Measurements from ENCODE around the gene ADARB2. TPM values are rescaled to one million over a fixed set of nuclear protein-coding genes. Genes with fewer than 3 reads are reported as not detected.

The ADARB2 gene
- total RNA-seq, 6 experiments from 2014 or later, result not detected

DNA sequence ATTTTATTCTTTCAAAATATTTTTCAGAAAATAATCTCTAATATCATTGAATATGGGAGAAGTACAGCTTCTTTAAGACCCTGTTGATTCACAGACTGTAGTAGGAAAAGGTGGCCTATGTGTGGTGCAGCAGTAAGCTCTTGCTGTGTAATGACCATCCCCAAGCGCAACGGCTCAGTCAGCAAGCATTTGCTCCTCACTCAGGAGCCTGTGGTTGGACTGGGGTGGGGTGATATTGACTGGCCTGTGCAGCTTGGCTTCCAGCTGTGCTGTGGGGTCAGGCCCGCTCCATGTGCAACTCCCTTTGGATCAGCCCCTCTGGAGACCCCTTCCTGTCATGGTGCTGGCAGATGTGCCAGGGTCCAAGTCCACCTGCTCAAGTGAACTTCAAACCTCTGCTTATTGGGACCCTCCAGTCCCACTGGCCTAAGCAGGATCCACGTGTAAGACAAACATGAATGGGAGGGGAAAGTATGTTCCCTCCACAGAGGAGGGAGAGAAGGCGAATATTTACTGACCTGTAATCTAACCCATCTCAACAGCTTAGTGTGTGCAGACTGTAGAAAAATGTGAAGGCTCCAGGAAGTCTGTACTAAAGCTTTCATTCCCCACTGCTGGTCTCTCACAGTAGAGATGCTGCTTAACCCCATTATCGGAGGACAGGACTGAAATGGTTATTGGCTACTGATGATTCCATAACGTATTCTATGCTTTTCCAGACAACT, 441.4 kb downstream of the ADARB2 start:
- peaks cover 45% of the 10 kb centered on the region for H3K9me3 Mint-ChIP-seq
- no peaks in the 10 kb centered on the region; the same call in 1 of the 2 replicates for H3K36me3 Mint-ChIP-seq (ENCODE audit: low read depth)
- no peak overlapping the region for H3K27ac Mint-ChIP-seq
- no peak for DNase-seq
- no peaks in the 10 kb centered on the region for H3K4me1 Mint-ChIP-seq (ENCODE audit: low read depth)
- H3K4me3 Mint-ChIP-seq, result no peak overlapping the region
- H3K27me3 Mint-ChIP-seq (ENCODE audit: insufficient read depth), result peaks cover 8% of the 10 kb centered on the region
- TF ChIP-seq, protein P1, sequence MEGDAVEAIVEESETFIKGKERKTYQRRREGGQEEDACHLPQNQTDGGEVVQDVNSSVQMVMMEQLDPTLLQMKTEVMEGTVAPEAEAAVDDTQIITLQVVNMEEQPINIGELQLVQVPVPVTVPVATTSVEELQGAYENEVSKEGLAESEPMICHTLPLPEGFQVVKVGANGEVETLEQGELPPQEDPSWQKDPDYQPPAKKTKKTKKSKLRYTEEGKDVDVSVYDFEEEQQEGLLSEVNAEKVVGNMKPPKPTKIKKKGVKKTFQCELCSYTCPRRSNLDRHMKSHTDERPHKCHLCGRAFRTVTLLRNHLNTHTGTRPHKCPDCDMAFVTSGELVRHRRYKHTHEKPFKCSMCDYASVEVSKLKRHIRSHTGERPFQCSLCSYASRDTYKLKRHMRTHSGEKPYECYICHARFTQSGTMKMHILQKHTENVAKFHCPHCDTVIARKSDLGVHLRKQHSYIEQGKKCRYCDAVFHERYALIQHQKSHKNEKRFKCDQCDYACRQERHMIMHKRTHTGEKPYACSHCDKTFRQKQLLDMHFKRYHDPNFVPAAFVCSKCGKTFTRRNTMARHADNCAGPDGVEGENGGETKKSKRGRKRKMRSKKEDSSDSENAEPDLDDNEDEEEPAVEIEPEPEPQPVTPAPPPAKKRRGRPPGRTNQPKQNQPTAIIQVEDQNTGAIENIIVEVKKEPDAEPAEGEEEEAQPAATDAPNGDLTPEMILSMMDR (IDR thresholded peaks at IDR 0.05), result no peak

DNA sequence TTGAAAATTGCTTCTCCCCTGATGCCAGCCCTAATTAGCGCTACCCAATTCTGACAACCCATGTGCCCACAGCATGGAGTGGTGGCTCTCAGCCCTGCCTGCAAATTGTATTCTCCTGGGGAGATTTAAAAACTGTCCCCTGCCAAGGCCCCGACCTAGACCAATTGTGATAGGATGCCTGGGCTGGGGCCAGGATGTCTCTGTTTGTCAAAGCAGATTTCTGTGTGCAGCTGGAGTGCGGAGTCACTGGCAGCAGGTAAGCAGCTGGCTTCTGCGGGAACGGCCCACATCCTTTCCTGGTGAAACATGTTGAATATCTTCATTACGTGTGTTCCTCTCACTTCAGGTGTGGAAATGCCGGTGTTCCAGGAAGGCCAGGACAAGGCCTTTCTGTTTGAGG, 442.6 kb downstream of the ADARB2 start:
- Mint-ChIP-seq H3K36me3 (ENCODE audit: low read depth) (no peaks in the 10 kb centered on the region; the same call in 1 of the 2 replicates), H3K27me3 (ENCODE audit: insufficient read depth) (peaks cover 8% of the 10 kb centered on the region), H3K27ac (no peak overlapping the region), H3K4me3 (no peak overlapping the region), H3K4me1 (ENCODE audit: low read depth) (no peaks in the 10 kb centered on the region), H3K9me3 (peaks cover 37% of the 10 kb centered on the region)
- DNase-seq, result no peak
- TF ChIP-seq, protein P1 (IDR thresholded peaks at IDR 0.05), result no peak

DNA sequence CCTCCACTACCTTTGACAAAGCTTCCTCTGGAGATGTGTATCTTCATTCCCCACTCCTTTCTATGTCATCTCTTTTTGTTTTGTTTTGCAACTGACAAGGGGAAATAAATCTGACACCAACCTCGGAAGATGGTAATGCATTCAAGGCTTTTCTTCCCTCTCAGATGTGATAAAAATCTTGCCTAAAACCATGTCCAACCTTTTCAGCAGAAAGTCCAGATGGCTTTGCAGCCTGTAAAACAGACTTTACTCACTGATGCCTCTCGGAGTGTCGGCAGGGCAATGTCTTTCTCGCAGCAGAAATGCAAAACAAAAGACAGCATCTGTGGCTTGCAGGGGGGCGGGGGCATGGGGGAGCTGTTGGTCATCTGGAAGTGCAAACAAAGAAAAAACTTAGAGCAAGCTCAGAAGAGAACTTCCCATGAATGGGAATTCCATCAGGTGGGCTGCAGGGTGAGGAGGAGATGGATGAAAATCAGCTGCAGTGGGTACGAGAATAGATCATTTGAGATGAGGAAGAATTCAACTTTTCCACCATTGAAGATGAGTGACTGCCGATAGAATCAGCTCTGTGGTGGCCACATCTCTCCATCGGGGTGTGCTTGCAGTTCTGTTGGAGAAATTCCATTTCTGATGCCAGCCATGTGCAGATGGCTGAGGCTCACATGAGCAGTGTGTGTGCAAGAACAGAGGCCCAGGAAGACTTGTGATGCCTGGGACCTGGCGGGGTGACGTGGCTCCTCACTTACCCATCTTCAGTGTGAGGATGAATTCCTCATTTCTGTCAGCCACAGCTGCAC, 443.5 kb downstream of the ADARB2 start:
- H3K4me1 Mint-ChIP-seq (ENCODE audit: low read depth), result no peaks in the 10 kb centered on the region
- H3K27ac Mint-ChIP-seq, result no peak overlapping the region
- H3K36me3 Mint-ChIP-seq (ENCODE audit: low read depth), result no peaks in the 10 kb centered on the region; the same call in 1 of the 2 replicates
- no peak for DNase-seq
- H3K4me3 Mint-ChIP-seq, result no peak overlapping the region
- H3K27me3 Mint-ChIP-seq (ENCODE audit: insufficient read depth), result peaks cover 8% of the 10 kb centered on the region
- H3K9me3 Mint-ChIP-seq, result peaks cover 33% of the 10 kb centered on the region
- TF ChIP-seq, protein P1 (IDR thresholded peaks at IDR 0.05), result no peak

DNA sequence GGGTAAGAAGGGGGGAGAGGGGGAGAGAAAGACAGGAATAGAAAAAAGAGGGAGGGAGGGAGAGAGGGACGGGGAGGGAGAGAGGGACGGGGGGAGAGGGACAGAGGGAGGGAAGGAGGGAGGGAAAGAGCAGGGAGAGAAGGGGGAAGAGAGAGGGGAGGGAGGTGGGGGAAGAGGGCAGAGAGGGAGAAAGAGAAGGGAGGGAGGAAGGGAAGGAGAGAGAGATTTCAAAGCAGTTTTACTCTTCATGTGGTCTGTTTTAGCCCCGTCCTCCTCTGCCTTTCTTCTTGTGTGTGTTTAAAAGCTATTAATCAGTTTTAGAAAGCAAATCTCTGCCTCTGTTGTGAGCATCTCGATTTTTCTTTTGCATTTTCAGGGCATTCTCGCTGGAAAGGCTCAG, 444.2 kb downstream of the ADARB2 start:
- peaks cover 8% of the 10 kb centered on the region for H3K27me3 Mint-ChIP-seq (ENCODE audit: insufficient read depth)
- no peak for DNase-seq
- TF ChIP-seq, protein P1 (IDR thresholded peaks at IDR 0.05), result no peak
- H3K27ac Mint-ChIP-seq, result no peak overlapping the region
- H3K36me3 Mint-ChIP-seq (ENCODE audit: low read depth), result no peaks in the 10 kb centered on the region
- no peak overlapping the region for H3K4me3 Mint-ChIP-seq
- no peaks in the 10 kb centered on the region for H3K4me1 Mint-ChIP-seq (ENCODE audit: low read depth)
- peaks cover 32% of the 10 kb centered on the region for H3K9me3 Mint-ChIP-seq

DNA sequence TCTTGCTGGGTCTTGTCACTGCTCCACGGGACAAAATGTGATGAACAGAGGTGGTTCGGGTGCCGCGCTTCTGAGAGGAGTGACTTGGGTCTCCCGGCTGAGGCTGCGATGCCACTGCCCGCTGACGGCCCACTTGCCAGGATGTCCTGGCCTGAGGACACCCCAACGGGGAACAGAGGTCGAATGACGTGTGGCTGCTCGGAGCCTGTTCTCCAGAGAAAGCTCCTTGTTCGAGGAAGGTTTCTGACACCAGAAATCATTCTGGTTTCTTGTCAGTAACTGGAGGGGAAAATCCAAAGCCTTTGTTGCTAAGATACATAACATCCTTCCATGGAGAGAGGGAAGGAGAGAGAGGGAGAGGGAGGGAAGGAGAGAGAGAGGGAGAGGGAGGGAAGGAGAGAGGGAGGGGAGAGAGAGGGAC, 444.7 kb downstream of the ADARB2 start:
- no peak overlapping the region for H3K27ac Mint-ChIP-seq
- peaks cover 8% of the 10 kb centered on the region for H3K27me3 Mint-ChIP-seq (ENCODE audit: insufficient read depth)
- DNase-seq, result no peak
- H3K9me3 Mint-ChIP-seq, result peaks cover 32% of the 10 kb centered on the region
- H3K4me1 Mint-ChIP-seq (ENCODE audit: low read depth), result no peaks in the 10 kb centered on the region
- H3K4me3 Mint-ChIP-seq, result no peak overlapping the region
- H3K36me3 Mint-ChIP-seq (ENCODE audit: low read depth), result no peaks in the 10 kb centered on the region
- TF ChIP-seq, protein P1 (IDR thresholded peaks at IDR 0.05), result no peak

Measured in HFFc6 (cell line).